ENCODE data around the gene C14orf180. TPM values are rescaled to one million over a fixed set of nuclear protein-coding genes. Genes with fewer than 3 reads are reported as not detected.

C14orf180 gene
- total RNA-seq, 1 experiment from 2014 or later = not detected

DNA sequence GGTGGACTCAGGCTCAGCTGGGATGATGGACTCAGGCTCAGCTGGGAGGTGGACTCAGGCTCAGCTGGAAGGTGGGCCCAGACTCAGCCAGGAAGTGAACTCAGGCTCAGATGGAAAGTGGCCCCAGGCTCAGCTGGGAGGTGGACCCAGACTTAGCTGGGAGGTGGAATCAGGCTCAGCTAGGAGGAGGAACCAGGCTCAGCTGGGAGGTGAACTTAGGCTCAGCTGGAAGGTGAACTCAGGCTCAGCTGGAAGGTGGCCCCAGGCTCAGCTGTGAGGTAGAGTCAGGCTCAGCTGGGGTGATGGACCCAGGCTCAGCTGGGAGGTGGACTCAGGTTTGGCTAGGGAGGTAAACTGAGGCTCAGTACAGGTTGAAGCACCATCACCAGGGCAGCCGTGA is 21.8 kb upstream of the C14orf180 start:
- no CpG with 5 or more reads among the region's 1 CpG for WGBS (ENCODE audit: extremely low coverage, insufficient read length, low lambda C conversion rate)
- H3K27me3 Mint-ChIP-seq (ENCODE audit: low read depth) = peaks cover 4% of the 10 kb centered on the region

More for the DNA sequence above, 21.8 kb upstream of the C14orf180 start:
- H3K79me2 ChIP-seq (ENCODE audit: insufficient read depth, low read length) = no peaks in the 10 kb centered on the region
- no peak overlapping the region for H2BK12ac ChIP-seq (ENCODE audit: insufficient read length, low read depth, low read length)
- H3K4me1 ChIP-seq (ENCODE audit: insufficient read depth, low read length) = no peaks in the 10 kb centered on the region
- H2AK5ac ChIP-seq (ENCODE audit: insufficient read length, low read length) = no peak overlapping the region
- H4K20me1 ChIP-seq (ENCODE audit: control insufficient read depth, insufficient read depth, insufficient read length) = no peaks in the 10 kb centered on the region
- no peak overlapping the region for H3K4me2 ChIP-seq (ENCODE audit: insufficient read depth, insufficient read length, low read length)
- no peak overlapping the region for H4K5ac ChIP-seq (ENCODE audit: insufficient read length, low read depth, low read length)
- no peaks in the 10 kb centered on the region for H3K23me2 ChIP-seq (ENCODE audit: insufficient read length, low read depth, low read length, poor library complexity, severe bottlenecking)
- no peaks in the 10 kb centered on the region for H3K27me3 ChIP-seq (ENCODE audit: insufficient read depth, low read length)
- no peak overlapping the region for H3T11ph ChIP-seq (ENCODE audit: low read length)
- H3K14ac ChIP-seq (ENCODE audit: insufficient read depth, low read length) = no peak overlapping the region
- no peak overlapping the region for H3K27ac ChIP-seq (ENCODE audit: insufficient read length, low read depth, low read length)
- H3K18ac ChIP-seq (ENCODE audit: insufficient read length, low read depth, low read length) = no peak overlapping the region
- TF ChIP-seq, protein P1, sequence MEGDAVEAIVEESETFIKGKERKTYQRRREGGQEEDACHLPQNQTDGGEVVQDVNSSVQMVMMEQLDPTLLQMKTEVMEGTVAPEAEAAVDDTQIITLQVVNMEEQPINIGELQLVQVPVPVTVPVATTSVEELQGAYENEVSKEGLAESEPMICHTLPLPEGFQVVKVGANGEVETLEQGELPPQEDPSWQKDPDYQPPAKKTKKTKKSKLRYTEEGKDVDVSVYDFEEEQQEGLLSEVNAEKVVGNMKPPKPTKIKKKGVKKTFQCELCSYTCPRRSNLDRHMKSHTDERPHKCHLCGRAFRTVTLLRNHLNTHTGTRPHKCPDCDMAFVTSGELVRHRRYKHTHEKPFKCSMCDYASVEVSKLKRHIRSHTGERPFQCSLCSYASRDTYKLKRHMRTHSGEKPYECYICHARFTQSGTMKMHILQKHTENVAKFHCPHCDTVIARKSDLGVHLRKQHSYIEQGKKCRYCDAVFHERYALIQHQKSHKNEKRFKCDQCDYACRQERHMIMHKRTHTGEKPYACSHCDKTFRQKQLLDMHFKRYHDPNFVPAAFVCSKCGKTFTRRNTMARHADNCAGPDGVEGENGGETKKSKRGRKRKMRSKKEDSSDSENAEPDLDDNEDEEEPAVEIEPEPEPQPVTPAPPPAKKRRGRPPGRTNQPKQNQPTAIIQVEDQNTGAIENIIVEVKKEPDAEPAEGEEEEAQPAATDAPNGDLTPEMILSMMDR (conservative IDR thresholded peaks at IDR 0.05) = no peak
- Mint-ChIP-seq H3K27ac (no peak overlapping the region), H3K4me3 (no peak overlapping the region), H3K4me1 (peaks cover 2 to 4% of the 10 kb centered on the region in 2 experiments; a peak in 2 of 4 replicates), H3K9me3 (no peaks in the 10 kb centered on the region; a peak in 1 of 5 replicates), H3K36me3 (ENCODE audit: insufficient read depth in 1 of 3, low read depth in 3 of 3) (no peaks in the 10 kb centered on the region)
- H3K9ac ChIP-seq (ENCODE audit: extremely low read depth, insufficient read length, low read length) = no peak overlapping the region
- no peak overlapping the region for H3K4ac ChIP-seq (ENCODE audit: low read depth, low read length)
- H2BK5ac ChIP-seq (ENCODE audit: insufficient read length, low read length) = no peak overlapping the region
- H2BK15ac ChIP-seq (ENCODE audit: low read depth, low read length) = no peak overlapping the region
- no peaks in the 10 kb centered on the region for H3K9me3 ChIP-seq (ENCODE audit: control insufficient read depth, low read depth, low read length)
- no peak overlapping the region for H2BK120ac ChIP-seq (ENCODE audit: low read depth, low read length, poor library complexity, severe bottlenecking)
- no peak overlapping the region for H2BK20ac ChIP-seq (ENCODE audit: low read depth, low read length, poor library complexity, severe bottlenecking)
- H3K79me1 ChIP-seq (ENCODE audit: insufficient read depth, low read depth, low read length, poor library complexity, severe bottlenecking) = no peaks in the 10 kb centered on the region
- no peak overlapping the region for H3K23ac ChIP-seq (ENCODE audit: insufficient read length, low read depth, low read length)
- no peak overlapping the region for H2AFZ ChIP-seq (ENCODE audit: low read length)
- no peak overlapping the region for H4K91ac ChIP-seq (ENCODE audit: insufficient read length, low read depth, low read length)
- no peak for DNase-seq
- H3K56ac ChIP-seq (ENCODE audit: insufficient read length, low read depth, low read length) = no peak overlapping the region
- H4K8ac ChIP-seq (replicated peaks; ENCODE audit: insufficient read length, low read depth, low read length) = no peak overlapping the region

All from H9 (cell line).